K562 (cell line): Measurements from ENCODE around the gene STK32C. TPM values are rescaled to one million over a fixed set of nuclear protein-coding genes. Genes with fewer than 3 reads are reported as not detected.

Source experiments
- ATAC-seq: fragments of 200-7000 bp; cut with Tn5 transposase; 3 replicates; pipeline ENCODE4 v1.9.1; 2020; ENCODE audit warnings: moderate library complexity
- BruUV-seq: library from RNA; stranded (reverse); fragments of 400-500 nt; replicated peaks from 2 replicates; lab custom pipeline; 2021; lab: Mats Ljungman, UMichigan
- CTCF ChIA-PET: fragments of 300-600 bp; formaldehyde crosslinking; extraction: SDS; loops from one replicate; lab custom pipeline; 2021; ENCODE audit warnings: low intra/inter-chr PET ratio; lab: Yijun Ruan, JAX
- POLR2A ChIA-PET: fragments of 300-600, 350-650 bp; sonication (Branson Sonifier 250); formaldehyde crosslinking; extraction: SDS; loops from one replicate; lab custom pipeline; 2021; ENCODE audit warnings: antibody characterized with exemption, inconsistent platforms; lab: Yijun Ruan, JAX
- DNase-seq, 4 experiments: peaks; one replicate each; pipeline versions ENCODE4 v3.0.0 to v3.0.0-alpha.2; 2011 to 2018; ENCODE audit warnings: low spot score in 3 of 4, mixed read lengths in 3 of 4; ENCODE audit errors: extremely low read depth in 1 of 4
- FAIRE-seq: peaks from 2 replicates; lab custom pipeline; 2011; peaks lifted over from hg19 to GRCh38; lab: Jason Lieb, UNC
- H2AFZ ChIP-seq: 2 replicates; pipeline ENCODE4 v1.6.0; 2011; ENCODE audit warnings: low read depth, low read length, control low read depth, inconsistent platforms
- H3K27ac ChIP-seq: fragments of 200-600 bp; 3 replicates; pipeline ENCODE4 v1.8.0; 2011; ENCODE audit warnings: low read depth, mild to moderate bottlenecking, control low read depth, inconsistent platforms, low read length, moderate library complexity, mixed read lengths; ENCODE audit errors: extremely low read depth
- H3K27me3 ChIP-seq, 2 experiments: fragments of 300-600 bp in 1 of 2; 2 replicates in 1 of 2; 3 replicates in 1 of 2; pipeline versions ENCODE4 v1.6.0 to v1.8.0; 2011; ENCODE audit warnings: inconsistent platforms in 2 of 2, low read length in 2 of 2, mild to moderate bottlenecking in 1 of 2, mixed read lengths in 1 of 2, moderate library complexity in 1 of 2; ENCODE audit not compliant: control insufficient read depth in 2 of 2, insufficient read depth in 2 of 2
- H3K36me3 ChIP-seq: fragments of 300-600 bp; 3 replicates; pipeline ENCODE4 v1.8.0; 2011; ENCODE audit warnings: mild to moderate bottlenecking, low read length, inconsistent platforms; ENCODE audit not compliant: control insufficient read depth, insufficient read depth
- H3K4me1 ChIP-seq, 2 experiments: fragments of 200-600 bp in 1 of 2; replicated peaks in 1 of 2; 2 replicates in 1 of 2; 3 replicates in 1 of 2; pipeline versions ENCODE4 v1.5.1 to v1.8.0; 2011; ENCODE audit warnings: inconsistent platforms in 2 of 2, low read length in 2 of 2, mild to moderate bottlenecking in 1 of 2, mixed read lengths in 1 of 2, moderate library complexity in 1 of 2; ENCODE audit not compliant: control insufficient read depth in 2 of 2, insufficient read depth in 2 of 2
- H3K4me2 ChIP-seq: 2 replicates; pipeline ENCODE4 v1.6.1; 2011; ENCODE audit warnings: low read length, control low read depth, inconsistent platforms, mixed read lengths; ENCODE audit not compliant: insufficient read depth
- H3K4me3 ChIP-seq: fragments of 200-600 bp; sonication (generic), shearing (Covaris generic); 2 replicates; pipeline ENCODE4 v1.5.1; 2016; ENCODE audit warnings: control low read depth, inconsistent platforms
- H3K79me2 ChIP-seq: fragments of 200-600 bp; 3 replicates; pipeline ENCODE4 v1.8.0; 2011; ENCODE audit warnings: low read length, inconsistent platforms; ENCODE audit not compliant: control insufficient read depth, insufficient read depth
- H3K9ac ChIP-seq, 2 experiments: 2 replicates each; pipeline versions ENCODE4 v1.6.0 to v1.6.1; 2011; ENCODE audit warnings: low read depth in 2 of 2, low read length in 2 of 2, control low read depth in 1 of 2, inconsistent platforms in 1 of 2, mild to moderate bottlenecking in 1 of 2, mixed read lengths in 1 of 2; ENCODE audit not compliant: insufficient read depth in 1 of 2
- H3K9me1 ChIP-seq: one replicate; pipeline ENCODE4 v1.6.0; 2011; ENCODE audit warnings: inconsistent platforms, mild to moderate bottlenecking, low read length, moderate library complexity; ENCODE audit not compliant: control insufficient read depth, insufficient read depth
- H3K9me3 ChIP-seq: replicated peaks from 2 replicates; pipeline ENCODE4 v1.5.1; 2011; ENCODE audit warnings: low read depth, low read length, inconsistent platforms; ENCODE audit not compliant: control insufficient read depth, insufficient read depth
- H4K20me1 ChIP-seq: replicated peaks from 2 replicates; pipeline ENCODE4 v1.6.1; 2011; ENCODE audit warnings: low read length, inconsistent platforms, mixed read lengths; ENCODE audit not compliant: control insufficient read depth, insufficient read depth
- BRF2 ChIP-seq: IDR thresholded peaks from 3 replicates; pipeline ENCODE4 v1.6.1; 2011; ENCODE audit warnings: borderline replicate concordance, mild to moderate bottlenecking; ENCODE audit not compliant: insufficient read length, insufficient read depth
- ETV5 ChIP-seq: sonication (generic); formaldehyde crosslinking; IDR thresholded peaks from 2 replicates; pipeline ENCODE4 v1.4.0; 2020; ENCODE audit warnings: low read depth, mild to moderate bottlenecking, missing genetic modification reagents
- JUNB ChIP-seq: fragments of 450-650 bp; formaldehyde crosslinking; conservative IDR thresholded peaks from 2 replicates; pipeline ENCODE4 v1.4.0; 2020; ENCODE audit warnings: mild to moderate bottlenecking
- L3MBTL2 ChIP-seq: fragments of 450-650 bp; IDR thresholded peaks from 2 replicates; pipeline ENCODE4 v1.6.1; 2016; ENCODE audit warnings: mild to moderate bottlenecking, moderate library complexity
- STAT6 ChIP-seq: sonication (generic); formaldehyde crosslinking; IDR thresholded peaks from 2 replicates; pipeline ENCODE4 v1.8.1; 2023; ENCODE audit warnings: mild to moderate bottlenecking, missing genetic modification reagents
- ZBTB40 ChIP-seq, 2 experiments: fragments of 450-650 bp in 1 of 2; sonication (generic) in 1 of 2; formaldehyde crosslinking in 1 of 2; IDR thresholded peaks; 2 replicates each; pipeline versions ENCODE4 v1.7.1 to v1.9.0; 2016 to 2022; ENCODE audit warnings: inconsistent platforms in 1 of 2, mild to moderate bottlenecking in 1 of 2, missing genetic modification reagents in 1 of 2
- WGBS: fragments of 100-300 bp; shearing (Covaris generic); methylation state at CpG from one replicate; pipeline ENCODE4 v1.1.6; 2016; ENCODE audit warnings: low coverage, mixed read lengths; ENCODE audit not compliant: insufficient coverage; ENCODE audit errors: missing lambda C conversion rate; 5-methylcytosine and 5-hydroxymethylcytosine counted together
- in situ Hi-C: fragments of 300-500 bp; cut with MboI; formaldehyde crosslinking; loops from 4 replicates; pipeline ENCODE4 v1.15.0; 2018; ENCODE audit warnings: inconsistent platforms, mixed read lengths
- intact Hi-C: fragments of 100-400 bp; cut with micrococcal nuclease; formaldehyde crosslinking; loops from 2 replicates; pipeline ENCODE4 v1.14.2; 2022
- polyA plus RNA-seq, 8 experiments: library from polyadenylated mRNA; depleted of rRNA in 4 of 8; stranded (reverse) in 5 of 8; unstranded in 3 of 8; fragments of >200 nt; fragmentation: Nextera tagmentation in 2 of 8; fragmentation: Illumina TruSeq in 1 of 8; extraction: Ambion mirVana in 2 of 8; extraction: Trizol in 1 of 8; gene quantifications; 2 replicates each; pipeline versions ENCODE4 v1.2.1 to v1.2.3, GENCODE V29; 2011 to 2014; ENCODE audit warnings: inconsistent platforms in 1 of 8, missing spikeins in 1 of 8
- total RNA-seq, 7 experiments: library from RNA; depleted of rRNA in 6 of 7; stranded (reverse); fragments of >200 nt in 6 of 7; fragmentation: Illumina TruSeq in 2 of 7; extraction: Trizol in 2 of 7; gene quantifications; 2 replicates each; pipeline versions ENCODE4 v1.2.1 to v1.2.3, GENCODE V29; 2011 to 2021; ENCODE audit warnings: low replicate concordance in 1 of 7

Gene STK32C
- total and polyA plus RNA-seq, 9 of the 15 experiments (the other 6 are each of a cell fraction or from before 2014, with no cell fraction given), result 1.5 to 20.9 (median 6.5) TPM

GRCh38 chr10:132201111-132201969 is 106.4 kb downstream of the STK32C start:
- in situ Hi-C loops, result no loop called here

More at GRCh38 chr10:132201111-132201969, 106.4 kb downstream of the STK32C start:
- Histone ChIP-seq H4K20me1 (no peaks in the 10 kb centered on the region; the same call in 1 of the 2 replicates), H3K4me2 (no peak overlapping the region), H3K4me3 (no peak overlapping the region), H2AFZ (no peak overlapping the region), H3K27me3 (peaks cover 0 to 65% of the 10 kb centered on the region in 2 experiments; a peak in 2 of 5 replicates), H3K36me3 (no peaks in the 10 kb centered on the region), H3K27ac (no peak overlapping the region)
- no TSS peak for BruUV-seq
- FAIRE-seq, result no peak
- CTCF ChIA-PET, result no interaction called here
- intact Hi-C loops, result no loop called here
- TF ChIP-seq ZBTB40 (IDR thresholded peaks at IDR 0.05) (no peak), ZBTB40 (CRISPR knock-in tag; IDR thresholded peaks at IDR 0.05) (no peak), BRF2 (no peak), JUNB (no peak), L3MBTL2 (no peak), ETV5 (CRISPR knock-in tag) (no peak), STAT6 (CRISPR knock-in tag) (no peak)
- TF ChIP-seq, all 486 proteins: peak for 0
- Histone ChIP-seq H3K9ac (no peak overlapping the region), H3K79me2 (no peaks in the 10 kb centered on the region), H3K9me1 (no peaks in the 10 kb centered on the region), H3K4me1 (peaks cover 0 to 8% of the 10 kb centered on the region in 2 experiments; a peak in 1 of 5 replicates), H3K9me3 (no peaks in the 10 kb centered on the region)
- POLR2A ChIA-PET, result interaction anchor here (0.6 kb wide), 2 partner anchors 271 to 347 kb away, joined by 3 read pairs; no protein-coding TSS in a partner anchor
- 5% methylated on average over 28 of the region's 35 CpGs for WGBS
- no peak for DNase-seq
- ATAC-seq, result no peak
